Renal cortex interstitium (tissue), 11 donors: ENCODE results near the gene CENPP. TPM values are rescaled to one million over a fixed set of nuclear protein-coding genes. Genes with fewer than 3 reads are reported as not detected.

Source experiments
- DNase-seq, 11 donors: peaks; one replicate each; pipeline ENCODE4 v3.0.0-alpha.2; 2013; ENCODE audit warnings: low read depth in 9 of 11, low spot score in 4 of 11; ENCODE audit errors: extremely low read depth in 1 of 11
- polyA plus RNA-seq, 3 donors: library from polyadenylated mRNA; unstranded; fragments of 120-200 nt; gene quantifications; one replicate each; pipeline ENCODE4 v1.2.1, GENCODE V29; 2013; ENCODE audit not compliant: insufficient read length in 3 of 3

The CENPP gene
- polyA plus RNA-seq, 3 donors, result 5.5 to 8.3 (median 7.6) TPM

GRCh38 chr9:92483627-92484545, 158.1 kb downstream of the CENPP start:
- DNase-seq, result no peak

DNA sequence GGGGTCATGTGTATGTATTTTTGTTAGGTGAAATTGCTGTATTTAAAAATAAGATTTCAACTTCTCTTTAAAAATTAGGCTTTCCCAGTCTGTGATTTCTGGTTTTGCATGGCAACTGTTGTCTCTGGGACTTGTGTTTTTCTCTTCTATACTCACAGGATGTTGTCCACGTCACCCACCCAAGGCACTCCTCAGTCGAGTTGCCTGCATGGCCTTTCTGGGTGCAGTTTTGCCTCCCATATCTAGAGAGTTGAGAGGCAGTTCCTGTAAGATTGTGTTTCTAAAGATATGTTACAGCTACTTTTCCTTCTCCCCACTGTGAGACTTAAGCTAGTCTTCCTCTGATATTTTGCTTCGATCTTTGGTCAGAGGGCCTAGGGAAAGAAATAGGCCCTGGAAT, 158.8 kb downstream of the CENPP start:
- no peak for DNase-seq

GRCh38 chr9:92486371-92486770, 160.6 kb downstream of the CENPP start:
- DNase-seq, result no peak

GRCh38 chr9:92488681-92489550, 163.2 kb downstream of the CENPP start:
- no peak for DNase-seq

DNA sequence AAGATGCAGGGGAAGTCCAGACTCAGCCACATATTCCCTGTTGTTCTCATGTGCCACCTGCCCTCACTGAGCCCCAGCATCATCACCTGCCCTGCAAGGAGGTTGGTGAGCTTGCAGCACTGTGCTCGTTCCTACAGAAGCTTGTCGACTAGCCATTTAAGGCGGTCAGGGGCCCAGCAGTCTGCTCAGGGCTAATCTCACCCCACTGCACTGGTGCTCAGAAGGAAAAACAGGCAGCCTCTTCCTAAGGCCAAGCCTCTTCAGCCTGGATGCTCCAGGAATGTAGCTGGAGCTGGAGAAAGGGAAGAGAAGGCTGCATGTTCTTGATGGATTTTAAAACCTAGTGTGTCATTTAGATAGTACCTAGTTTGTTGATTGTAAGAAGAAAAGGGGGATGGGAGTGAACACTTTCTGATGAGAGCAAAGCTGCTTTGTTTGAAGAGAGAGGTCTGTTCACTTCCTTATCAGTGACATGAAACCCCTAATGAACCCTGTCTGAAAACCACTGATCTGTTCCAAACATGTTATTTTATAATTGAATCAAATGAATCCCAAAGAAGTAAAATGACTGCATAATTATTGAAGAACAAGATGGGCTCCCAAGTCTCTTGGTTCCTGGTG, 167.1 kb downstream of the CENPP start:
- no peak for DNase-seq

DNA sequence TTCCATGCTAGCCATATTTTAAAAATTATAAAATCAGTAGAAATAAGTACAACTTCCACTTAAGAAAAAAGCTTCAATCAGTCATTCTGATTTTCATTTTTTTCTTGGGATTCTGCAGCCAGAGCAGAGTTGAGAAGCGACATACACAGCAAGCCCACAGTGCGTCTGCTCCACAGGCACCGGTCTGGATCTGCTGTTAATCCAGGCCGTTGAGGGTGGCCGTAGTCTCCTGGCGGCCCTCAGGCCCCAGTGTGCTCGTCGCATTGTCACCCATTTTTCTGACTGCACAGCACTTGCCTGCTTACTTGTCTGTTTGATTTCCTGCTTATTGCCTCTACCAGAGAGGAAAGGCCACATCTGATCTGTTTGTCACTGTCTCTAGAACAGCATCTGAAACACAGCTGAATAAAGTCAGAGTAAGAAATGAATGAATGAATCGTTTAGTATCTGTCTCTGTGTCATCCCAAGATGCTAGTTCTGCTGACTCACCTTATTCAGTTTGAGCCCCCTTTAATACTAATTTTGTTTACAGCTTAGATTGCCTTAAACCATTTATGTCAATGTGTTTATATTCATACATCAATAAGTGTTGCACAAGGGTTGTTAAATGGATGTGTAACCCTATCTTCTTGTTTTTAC, 168.1 kb downstream of the CENPP start:
- DNase-seq, result no peak

DNA sequence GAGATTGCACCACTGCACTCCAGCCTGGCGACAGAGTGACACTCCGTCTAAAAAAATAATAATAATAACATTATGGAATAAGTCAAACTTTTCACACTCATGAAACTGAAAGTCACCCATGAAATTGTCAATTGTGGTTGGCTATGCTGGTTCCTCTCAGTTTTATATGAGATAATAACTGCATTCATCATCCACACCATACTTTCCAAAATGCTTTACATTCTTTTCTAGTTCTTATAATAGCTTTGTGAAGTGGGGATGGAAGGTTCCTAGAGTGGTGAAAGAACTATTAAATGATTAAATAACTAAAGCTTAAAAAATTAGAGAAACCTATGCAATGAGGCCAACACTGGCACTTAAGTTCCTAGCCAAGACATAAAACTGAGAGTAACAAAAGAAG, 169.1 kb downstream of the CENPP start:
- no peak for DNase-seq

DNA sequence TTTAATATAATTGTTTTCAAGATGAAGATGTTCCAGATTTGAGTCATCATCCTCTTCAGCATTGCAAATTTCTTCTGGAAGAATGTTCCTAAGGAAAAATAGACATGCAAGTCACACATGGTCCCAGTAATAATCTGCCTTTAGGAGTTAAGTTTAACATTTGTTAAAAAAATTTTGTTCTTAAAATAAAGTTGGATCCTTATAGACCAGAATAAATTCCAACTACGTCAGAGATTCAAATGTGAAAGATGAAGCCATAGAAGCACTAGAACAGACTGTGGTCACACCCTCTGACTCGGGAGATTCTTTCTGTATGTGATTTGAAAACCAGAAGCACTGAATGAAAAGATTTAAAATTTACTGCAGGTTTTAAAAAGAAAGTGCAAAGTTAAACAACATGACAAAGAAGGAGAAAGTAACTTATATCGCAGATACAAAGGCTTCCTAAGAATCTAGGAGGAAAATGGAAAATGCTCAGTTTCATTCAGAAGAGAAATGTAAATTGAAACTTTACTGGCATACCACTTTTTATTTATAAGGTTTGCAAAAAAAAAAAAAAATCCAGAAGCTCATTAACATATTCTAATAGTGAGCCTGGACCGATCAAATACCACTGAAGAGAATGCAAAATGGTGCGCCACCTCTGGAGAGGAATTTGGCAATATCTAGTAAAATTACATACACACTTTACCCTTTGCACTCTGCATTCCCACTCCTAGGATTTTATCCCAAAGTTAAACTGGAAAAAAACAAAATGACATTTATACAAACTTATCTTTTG, 170.8 kb downstream of the CENPP start:
- DNase-seq, result no peak

DNA sequence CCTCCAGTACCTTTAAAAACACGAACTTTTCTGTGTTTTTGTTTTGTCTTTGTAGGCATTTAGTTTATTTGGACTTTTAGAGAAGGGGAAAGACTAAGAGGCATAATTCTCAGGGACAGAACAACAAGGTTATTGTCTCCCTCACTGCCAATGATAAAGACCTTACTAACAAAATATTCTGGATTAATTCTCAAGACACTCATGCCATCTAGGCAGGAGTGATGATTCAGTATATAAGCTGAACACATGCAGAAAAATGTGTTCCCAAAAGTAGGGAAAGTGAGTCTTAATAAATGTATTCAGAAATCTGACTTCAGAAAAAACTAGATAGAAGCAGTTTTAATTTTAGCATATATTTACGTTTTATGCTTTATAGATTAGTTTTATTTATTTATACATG, 173.9 kb downstream of the CENPP start:
- DNase-seq, result no peak

DNA sequence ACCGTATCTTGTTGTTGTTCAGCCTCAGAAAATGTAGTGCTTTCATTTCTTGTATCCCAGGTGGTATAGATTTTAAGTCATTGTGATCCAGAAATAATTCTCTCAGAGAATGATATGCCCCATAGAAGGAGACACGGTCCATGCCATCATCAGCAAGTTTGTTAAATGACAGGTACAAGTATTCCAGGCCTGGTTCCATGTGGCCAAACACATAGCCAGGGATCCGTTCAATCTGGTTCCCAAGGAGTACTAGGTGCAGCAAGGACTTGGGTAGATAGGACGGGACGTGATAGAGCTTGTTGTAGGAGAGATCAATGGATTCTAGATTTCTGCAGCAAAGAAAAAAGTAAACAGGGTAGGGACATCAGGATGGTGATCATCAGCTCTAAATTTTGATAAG, 175.0 kb downstream of the CENPP start:
- no peak for DNase-seq

- DNase-seq, result no peak
These were observed 176.1 kb downstream of the CENPP start for GRCh38 chr9:92501671-92502393.

GRCh38 chr9:92503156-92503555, 177.4 kb downstream of the CENPP start:
- no peak for DNase-seq

DNA sequence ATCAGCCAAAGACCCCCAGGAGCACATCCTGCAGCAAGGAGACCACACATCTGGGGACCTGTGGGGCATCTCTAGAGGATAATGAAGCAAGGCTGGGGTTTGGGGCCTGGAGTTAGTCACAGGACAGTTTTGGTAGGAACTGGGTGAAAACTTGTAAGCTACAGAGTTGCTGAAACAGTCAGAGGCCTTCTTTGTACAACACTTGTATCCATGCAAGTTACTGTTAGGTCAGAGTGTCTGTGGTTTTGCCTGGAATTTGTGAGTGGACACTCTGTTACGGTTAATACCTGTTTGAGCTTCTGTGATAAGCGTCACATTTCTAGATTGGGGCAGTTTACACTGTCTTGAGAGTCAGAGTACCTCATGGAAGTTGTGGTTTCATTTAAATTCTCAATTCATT, 179.1 kb downstream of the CENPP start:
- DNase-seq, result no peak

DNA sequence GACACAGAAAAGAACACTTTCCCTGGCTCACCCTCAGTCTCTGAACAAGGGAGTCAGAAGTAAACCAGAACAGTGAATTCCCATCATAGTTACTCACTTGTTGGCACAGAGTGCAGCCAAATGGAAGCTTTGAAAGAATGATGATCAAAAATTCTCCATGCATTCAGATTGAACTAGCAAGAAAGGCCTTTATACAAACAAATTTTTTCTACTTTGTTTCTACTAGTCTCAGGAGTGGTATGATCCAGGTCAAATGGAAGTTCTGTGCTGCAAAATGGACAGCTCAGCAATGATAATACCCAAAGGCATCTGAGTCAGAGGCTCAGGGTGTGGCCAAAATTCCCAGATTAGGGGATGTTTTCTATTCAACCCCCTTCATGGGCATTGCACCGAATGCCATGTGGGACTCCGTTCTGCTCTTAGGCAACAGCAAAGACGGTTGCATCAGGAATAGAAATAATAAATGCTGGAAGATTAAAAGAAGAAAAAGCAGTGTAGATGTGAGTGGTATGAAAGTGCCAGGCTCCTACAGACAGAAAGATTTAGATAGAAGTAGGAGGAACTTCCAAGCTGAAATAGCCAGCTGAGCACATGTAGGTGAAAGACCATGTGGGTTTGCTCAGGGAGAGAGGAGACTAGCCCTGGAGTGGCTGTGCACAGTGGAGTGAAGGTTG, 180.6 kb downstream of the CENPP start:
- DNase-seq, result no peak

GRCh38 chr9:92507005-92507404, 181.3 kb downstream of the CENPP start:
- no peak for DNase-seq

- no peak for DNase-seq
These were observed 181.7 kb downstream of the CENPP start for GRCh38 chr9:92507496-92507895.
